HepG2 (cell line): ENCODE results near the gene FAM167B. TPM values are rescaled to one million over a fixed set of nuclear protein-coding genes. Genes with fewer than 3 reads are reported as not detected.

ENCODE experiments used
- FOXM1 ChIP-seq: sonication (generic); formaldehyde crosslinking; IDR thresholded peaks from 2 replicates; pipeline ENCODE4 v1.5.0; 2020; ENCODE audit warnings: missing genetic modification reagents
- IKZF5 ChIP-seq: IDR thresholded peaks from 2 replicates; pipeline ENCODE4 v1.6.1; 2018; ENCODE audit warnings: missing genetic modification reagents, mild to moderate bottlenecking, missing compliant biosample characterization
- IRF2 ChIP-seq: IDR thresholded peaks from 2 replicates; pipeline ENCODE4 v1.6.1; 2018; ENCODE audit warnings: missing genetic modification reagents, missing compliant biosample characterization
- MBNL3 ChIP-seq: fragments of 250-450 bp; sonication (Bioruptor Pico); conservative IDR thresholded peaks from 2 replicates; pipeline ENCODE4 v1.8.0; 2022; ENCODE audit warnings: mild to moderate bottlenecking, inconsistent platforms
- MTF1 ChIP-seq: sonication (generic); formaldehyde crosslinking; IDR thresholded peaks from 2 replicates; pipeline ENCODE4 v1.5.0; 2020; ENCODE audit warnings: missing genetic modification reagents
- SMAD1 ChIP-seq: sonication (generic); formaldehyde crosslinking; IDR thresholded peaks from 2 replicates; pipeline ENCODE4 v1.4.0; 2020; ENCODE audit warnings: missing genetic modification reagents, low read depth, mild to moderate bottlenecking, borderline replicate concordance
- SMARCE1 ChIP-seq: fragments of 450-650 bp; IDR thresholded peaks from 2 replicates; pipeline ENCODE4 v1.6.1; 2017; ENCODE audit warnings: borderline replicate concordance
- ZBTB20 ChIP-seq: sonication (generic); formaldehyde crosslinking; IDR thresholded peaks from 2 replicates; pipeline ENCODE4 v1.8.1; 2023; ENCODE audit warnings: missing genetic modification reagents, low read depth, mild to moderate bottlenecking, borderline replicate concordance
- ZFP36L1 ChIP-seq: sonication (generic); formaldehyde crosslinking; IDR thresholded peaks from 2 replicates; pipeline ENCODE4 v1.8.0; 2022; ENCODE audit warnings: mild to moderate bottlenecking, missing genetic modification reagents, moderate library complexity
- ZNF614 ChIP-seq: IDR thresholded peaks from 2 replicates; pipeline ENCODE4 v1.6.1; 2018; ENCODE audit warnings: missing biosample characterization, missing genetic modification reagents, inconsistent platforms, borderline replicate concordance
- ZNF687 ChIP-seq: sonication (generic); formaldehyde crosslinking; IDR thresholded peaks from 2 replicates; pipeline ENCODE4 v1.5.1; 2020; ENCODE audit warnings: mild to moderate bottlenecking, missing genetic modification reagents, moderate library complexity
- polyA plus RNA-seq, 8 experiments: library from polyadenylated mRNA; depleted of rRNA in 3 of 8; stranded (reverse) in 7 of 8; unstranded in 1 of 8; fragments of >200 nt; fragmentation: Illumina TruSeq in 4 of 8; extraction: Trizol in 4 of 8; gene quantifications; 2 replicates each; pipeline versions ENCODE4 v1.2.1 to v1.2.3, GENCODE V29; 2011 to 2016; ENCODE audit warnings: low read depth in 4 of 8, missing spikeins in 1 of 8, mixed read lengths in 1 of 8; ENCODE audit not compliant: insufficient read depth in 1 of 8
- total RNA-seq, 5 experiments: library from RNA; depleted of rRNA; stranded (reverse); fragments of >200 nt; fragmentation: Illumina TruSeq; extraction: Trizol; gene quantifications; 2 replicates each; pipeline ENCODE4 v1.2.3, GENCODE V29; 2016; ENCODE audit warnings: low read depth in 1 of 5
- TF ChIP-seq, protein P1 (sequence below): fragments of 450-650 bp; IDR thresholded peaks from 2 replicates; pipeline ENCODE4 v1.6.1; 2016
- TF ChIP-seq, protein P2 (sequence below): sonication (generic); formaldehyde crosslinking; IDR thresholded peaks from 2 replicates; pipeline ENCODE4 v1.4.0; 2020; ENCODE audit warnings: mild to moderate bottlenecking, missing genetic modification reagents

Gene FAM167B
- total and polyA plus RNA-seq, 2 of the 13 experiments (the other 11 are each of a cell fraction or from before 2014, with no cell fraction given): 0.15 to 0.70 TPM

DNA sequence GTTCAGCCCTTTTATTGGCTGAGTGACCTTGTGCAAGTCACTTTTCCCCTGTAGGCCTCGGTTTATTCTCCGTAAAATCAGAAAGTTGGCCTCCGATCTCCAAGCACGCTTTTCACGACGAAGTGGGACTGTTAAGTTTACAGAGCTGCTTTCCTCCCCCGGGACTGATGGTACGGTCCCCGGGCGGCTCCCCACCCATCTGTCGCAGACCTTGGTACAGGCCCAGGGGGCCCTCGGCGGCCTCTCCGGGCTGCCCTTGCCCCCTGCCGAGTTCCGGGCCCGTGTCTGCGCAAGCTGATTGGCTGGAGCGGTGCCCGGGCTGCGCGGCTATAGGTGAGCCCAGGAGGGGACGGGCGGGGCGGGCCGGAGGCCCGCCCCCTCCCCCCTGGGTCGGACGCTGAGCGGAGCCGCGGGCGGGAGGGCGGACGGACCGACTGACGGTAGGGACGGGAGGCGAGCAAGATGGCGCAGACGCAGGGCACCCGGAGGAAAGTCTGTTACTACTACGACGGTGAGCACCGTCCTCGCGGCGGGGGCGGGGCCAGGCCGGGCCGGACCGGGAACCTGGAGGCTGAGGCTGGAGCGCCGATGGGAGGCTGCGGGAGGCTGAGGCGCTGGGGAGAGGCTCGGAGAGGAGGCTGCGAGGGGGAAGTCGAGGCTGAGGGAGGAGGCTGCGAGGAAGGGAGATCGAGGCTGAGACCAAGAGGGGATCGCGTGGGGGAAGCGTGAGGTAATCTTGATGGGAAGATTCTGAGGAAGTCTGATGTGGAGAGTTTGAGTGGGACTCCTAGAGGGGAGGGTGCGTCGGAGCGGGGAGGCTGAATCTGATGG is 44.9 kb downstream of the FAM167B start, which contains the start of gene HDAC1 (continued):
- TF ChIP-seq, protein P1, sequence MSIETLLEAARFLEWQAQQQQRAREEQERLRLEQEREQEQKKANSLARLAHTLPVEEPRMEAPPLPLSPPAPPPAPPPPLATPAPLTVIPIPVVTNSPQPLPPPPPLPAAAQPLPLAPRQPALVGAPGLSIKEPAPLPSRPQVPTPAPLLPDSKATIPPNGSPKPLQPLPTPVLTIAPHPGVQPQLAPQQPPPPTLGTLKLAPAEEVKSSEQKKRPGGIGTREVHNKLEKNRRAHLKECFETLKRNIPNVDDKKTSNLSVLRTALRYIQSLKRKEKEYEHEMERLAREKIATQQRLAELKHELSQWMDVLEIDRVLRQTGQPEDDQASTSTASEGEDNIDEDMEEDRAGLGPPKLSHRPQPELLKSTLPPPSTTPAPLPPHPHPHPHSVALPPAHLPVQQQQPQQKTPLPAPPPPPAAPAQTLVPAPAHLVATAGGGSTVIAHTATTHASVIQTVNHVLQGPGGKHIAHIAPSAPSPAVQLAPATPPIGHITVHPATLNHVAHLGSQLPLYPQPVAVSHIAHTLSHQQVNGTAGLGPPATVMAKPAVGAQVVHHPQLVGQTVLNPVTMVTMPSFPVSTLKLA: no peak
- TF ChIP-seq ZNF687 (peak; percentile 84), SMARCE1 (no peak), ZFP36L1 (CRISPR knock-in tag) (no peak; the same call in 1 of the 2 replicates), MTF1 (CRISPR knock-in tag) (no peak; the same call in 1 of the 2 replicates), IRF2 (peak; percentile 37), MBNL3 (CRISPR knock-in tag) (no peak), ZBTB20 (CRISPR knock-in tag) (0 out of 2 replicates have a peak, but pooled peaks have one; percentile 18), ZNF614 (no peak), SMAD1 (CRISPR knock-in tag) (no peak), IKZF5 (CRISPR knock-in tag) (no peak), FOXM1 (CRISPR knock-in tag) (no peak)
- TF ChIP-seq, protein P2, sequence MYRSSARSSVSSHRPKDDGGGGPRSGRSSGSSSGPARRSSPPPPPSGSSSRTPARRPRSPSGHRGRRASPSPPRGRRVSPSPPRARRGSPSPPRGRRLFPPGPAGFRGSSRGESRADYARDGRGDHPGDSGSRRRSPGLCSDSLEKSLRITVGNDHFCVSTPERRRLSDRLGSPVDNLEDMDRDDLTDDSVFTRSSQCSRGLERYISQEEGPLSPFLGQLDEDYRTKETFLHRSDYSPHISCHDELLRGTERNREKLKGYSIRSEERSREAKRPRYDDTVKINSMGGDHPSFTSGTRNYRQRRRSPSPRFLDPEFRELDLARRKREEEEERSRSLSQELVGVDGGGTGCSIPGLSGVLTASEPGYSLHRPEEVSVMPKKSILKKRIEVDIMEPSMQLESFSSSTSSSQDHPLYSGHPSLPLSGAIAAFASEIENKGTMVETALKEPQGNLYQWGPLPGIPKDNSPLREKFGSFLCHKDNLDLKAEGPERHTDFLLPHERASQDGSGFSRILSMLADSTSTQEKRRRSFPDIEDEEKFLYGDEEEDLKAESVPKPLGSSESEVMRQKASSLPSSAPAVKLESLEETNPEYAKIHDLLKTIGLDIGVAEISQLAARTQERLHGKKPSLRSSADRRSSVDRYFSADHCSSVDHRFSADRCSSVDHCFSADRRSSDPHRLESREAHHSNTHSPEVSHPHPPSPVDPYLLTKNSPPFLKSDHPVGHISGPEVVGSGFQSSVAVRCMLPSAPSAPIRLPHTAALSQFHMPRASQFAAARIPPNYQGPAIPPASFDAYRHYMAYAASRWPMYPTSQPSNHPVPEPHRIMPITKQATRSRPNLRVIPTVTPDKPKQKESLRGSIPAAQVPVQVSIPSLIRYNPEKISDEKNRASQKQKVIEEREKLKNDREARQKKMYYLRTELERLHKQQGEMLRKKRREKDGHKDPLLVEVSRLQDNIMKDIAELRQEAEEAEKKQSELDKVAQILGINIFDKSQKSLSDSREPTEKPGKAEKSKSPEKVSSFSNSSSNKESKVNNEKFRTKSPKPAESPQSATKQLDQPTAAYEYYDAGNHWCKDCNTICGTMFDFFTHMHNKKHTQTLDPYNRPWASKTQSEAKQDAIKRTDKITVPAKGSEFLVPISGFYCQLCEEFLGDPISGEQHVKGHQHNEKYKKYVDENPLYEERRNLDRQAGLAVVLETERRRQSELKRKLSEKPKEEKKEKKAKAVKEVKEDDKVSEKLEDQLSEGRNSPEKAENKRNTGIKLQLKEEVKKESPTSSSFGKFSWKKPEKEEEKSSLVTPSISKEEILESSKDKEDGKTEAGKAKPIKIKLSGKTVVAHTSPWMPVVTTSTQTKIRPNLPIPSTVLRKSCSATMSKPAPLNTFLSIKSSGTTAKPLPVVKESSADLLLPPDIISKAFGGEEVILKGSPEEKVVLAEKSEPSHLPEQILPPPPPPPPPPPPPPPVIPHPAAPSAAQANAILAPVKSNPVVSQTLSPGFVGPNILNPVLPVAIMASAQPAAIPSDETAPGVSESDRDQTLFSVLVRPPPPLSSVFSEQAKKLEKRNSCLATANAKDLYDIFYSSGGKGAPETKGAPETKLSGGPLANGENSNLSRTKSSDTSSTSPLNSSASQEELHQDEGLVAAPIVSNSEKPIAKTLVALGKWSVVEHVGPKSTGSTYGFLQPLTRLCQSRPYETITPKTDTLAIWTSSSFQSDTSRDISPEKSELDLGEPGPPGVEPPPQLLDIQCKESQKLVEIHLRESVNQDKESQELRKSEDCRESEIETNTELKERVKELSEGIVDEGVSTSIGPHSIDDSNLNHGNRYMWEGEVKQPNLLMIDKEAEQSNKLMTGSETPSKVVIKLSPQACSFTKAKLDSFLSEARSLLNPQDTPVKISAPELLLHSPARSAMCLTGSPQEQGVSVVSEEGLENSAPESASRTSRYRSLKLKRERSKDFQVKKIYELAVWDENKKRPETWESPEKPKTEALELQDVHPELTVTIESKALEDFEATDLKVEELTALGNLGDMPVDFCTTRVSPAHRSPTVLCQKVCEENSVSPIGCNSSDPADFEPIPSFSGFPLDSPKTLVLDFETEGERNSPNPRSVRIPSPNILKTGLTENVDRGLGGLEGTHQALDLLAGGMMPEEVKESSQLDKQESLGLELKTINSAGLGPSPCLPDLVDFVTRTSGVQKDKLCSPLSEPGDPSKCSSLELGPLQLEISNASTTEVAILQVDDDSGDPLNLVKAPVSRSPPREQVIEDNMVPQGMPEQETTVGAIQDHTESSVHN (CRISPR knock-in tag): no peak
